ENCODE data around the gene CA10.

DNA sequence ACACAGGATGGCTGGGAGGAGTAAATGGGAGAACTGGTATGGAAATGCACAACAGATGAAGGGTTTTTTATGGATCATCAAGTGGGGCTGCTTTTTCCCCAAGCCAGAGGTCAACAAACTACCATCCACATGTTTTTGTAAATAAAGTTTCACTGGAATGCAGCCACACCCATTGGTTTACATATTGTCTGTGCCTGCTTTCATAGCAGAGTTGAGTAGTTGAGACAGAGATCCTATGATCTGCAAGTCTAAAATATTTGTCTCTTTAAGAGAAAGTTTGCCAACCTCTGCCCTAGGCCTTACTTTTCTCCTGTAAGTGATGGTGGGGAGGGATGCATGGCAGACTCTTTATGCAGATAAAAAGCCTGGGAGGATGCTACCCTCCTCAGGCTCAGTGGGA is 341.4 kb downstream of the CA10 start:
- TF ChIP-seq GLIS3 (CRISPR knock-in tag; IDR thresholded peaks at IDR 0.05), result no peak
- no peak for TF ChIP-seq ISL1 (CRISPR knock-in tag; IDR thresholded peaks at IDR 0.05)
- no peak for TF ChIP-seq ZC3H10 (CRISPR knock-in tag; IDR thresholded peaks at IDR 0.05)
- no peak for TF ChIP-seq TSHZ2 (CRISPR knock-in tag; IDR thresholded peaks at IDR 0.05)
- no peak for TF ChIP-seq TOX (CRISPR knock-in tag; IDR thresholded peaks at IDR 0.05; ENCODE audit: borderline replicate concordance)
- TF ChIP-seq, protein P1, sequence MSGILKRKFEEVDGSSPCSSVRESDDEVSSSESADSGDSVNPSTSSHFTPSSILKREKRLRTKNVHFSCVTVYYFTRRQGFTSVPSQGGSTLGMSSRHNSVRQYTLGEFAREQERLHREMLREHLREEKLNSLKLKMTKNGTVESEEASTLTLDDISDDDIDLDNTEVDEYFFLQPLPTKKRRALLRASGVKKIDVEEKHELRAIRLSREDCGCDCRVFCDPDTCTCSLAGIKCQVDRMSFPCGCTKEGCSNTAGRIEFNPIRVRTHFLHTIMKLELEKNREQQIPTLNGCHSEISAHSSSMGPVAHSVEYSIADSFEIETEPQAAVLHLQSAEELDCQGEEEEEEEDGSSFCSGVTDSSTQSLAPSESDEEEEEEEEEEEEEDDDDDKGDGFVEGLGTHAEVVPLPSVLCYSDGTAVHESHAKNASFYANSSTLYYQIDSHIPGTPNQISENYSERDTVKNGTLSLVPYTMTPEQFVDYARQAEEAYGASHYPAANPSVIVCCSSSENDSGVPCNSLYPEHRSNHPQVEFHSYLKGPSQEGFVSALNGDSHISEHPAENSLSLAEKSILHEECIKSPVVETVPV (CRISPR knock-in tag; IDR thresholded peaks at IDR 0.05), result no peak
